ENCODE measurements around the gene FAM81B. TPM values are rescaled to one million over a fixed set of nuclear protein-coding genes. Genes with fewer than 3 reads are reported as not detected.

The FAM81B gene
- polyA plus RNA-seq, 1 experiment = not detected

DNA sequence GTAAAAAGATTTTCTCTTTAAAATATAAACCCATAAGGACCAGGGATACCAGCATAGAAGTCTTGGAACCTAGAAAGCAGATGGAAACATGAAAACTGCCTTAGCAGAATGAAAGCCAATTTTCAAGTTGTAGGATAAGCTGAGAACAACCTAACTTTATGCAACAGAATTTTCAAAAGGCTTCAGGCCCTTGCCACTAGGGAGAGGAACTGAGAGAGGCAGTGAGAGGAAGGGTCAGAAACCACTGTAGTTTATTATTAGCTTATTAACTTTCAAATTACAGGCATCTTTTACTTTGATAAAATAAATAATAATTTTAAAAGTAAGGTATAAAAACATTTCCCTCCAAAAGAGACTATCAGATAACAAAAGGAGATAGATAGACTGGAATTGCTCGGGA lies 33.4 kb downstream of the FAM81B start:
- Histone ChIP-seq H3K27ac (ENCODE audit: low read depth, low read length) (no peak overlapping the region), H3K4me3 (ENCODE audit: low read depth, low read length) (no peak overlapping the region), H3K9me3 (ENCODE audit: control insufficient read depth, insufficient read depth, low read length) (no peaks in the 10 kb centered on the region), H3K27me3 (ENCODE audit: control insufficient read depth, insufficient read depth, low read length) (no peaks in the 10 kb centered on the region)
- POLR2A ChIA-PET = no interaction called here
- no peak for DNase-seq (ENCODE audit: low read depth, low spot score)
- TF ChIP-seq, protein P1, sequence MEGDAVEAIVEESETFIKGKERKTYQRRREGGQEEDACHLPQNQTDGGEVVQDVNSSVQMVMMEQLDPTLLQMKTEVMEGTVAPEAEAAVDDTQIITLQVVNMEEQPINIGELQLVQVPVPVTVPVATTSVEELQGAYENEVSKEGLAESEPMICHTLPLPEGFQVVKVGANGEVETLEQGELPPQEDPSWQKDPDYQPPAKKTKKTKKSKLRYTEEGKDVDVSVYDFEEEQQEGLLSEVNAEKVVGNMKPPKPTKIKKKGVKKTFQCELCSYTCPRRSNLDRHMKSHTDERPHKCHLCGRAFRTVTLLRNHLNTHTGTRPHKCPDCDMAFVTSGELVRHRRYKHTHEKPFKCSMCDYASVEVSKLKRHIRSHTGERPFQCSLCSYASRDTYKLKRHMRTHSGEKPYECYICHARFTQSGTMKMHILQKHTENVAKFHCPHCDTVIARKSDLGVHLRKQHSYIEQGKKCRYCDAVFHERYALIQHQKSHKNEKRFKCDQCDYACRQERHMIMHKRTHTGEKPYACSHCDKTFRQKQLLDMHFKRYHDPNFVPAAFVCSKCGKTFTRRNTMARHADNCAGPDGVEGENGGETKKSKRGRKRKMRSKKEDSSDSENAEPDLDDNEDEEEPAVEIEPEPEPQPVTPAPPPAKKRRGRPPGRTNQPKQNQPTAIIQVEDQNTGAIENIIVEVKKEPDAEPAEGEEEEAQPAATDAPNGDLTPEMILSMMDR (IDR thresholded peaks at IDR 0.05; ENCODE audit: low read depth, low read length) = no peak
- CTCF ChIA-PET = no interaction called here

DNA sequence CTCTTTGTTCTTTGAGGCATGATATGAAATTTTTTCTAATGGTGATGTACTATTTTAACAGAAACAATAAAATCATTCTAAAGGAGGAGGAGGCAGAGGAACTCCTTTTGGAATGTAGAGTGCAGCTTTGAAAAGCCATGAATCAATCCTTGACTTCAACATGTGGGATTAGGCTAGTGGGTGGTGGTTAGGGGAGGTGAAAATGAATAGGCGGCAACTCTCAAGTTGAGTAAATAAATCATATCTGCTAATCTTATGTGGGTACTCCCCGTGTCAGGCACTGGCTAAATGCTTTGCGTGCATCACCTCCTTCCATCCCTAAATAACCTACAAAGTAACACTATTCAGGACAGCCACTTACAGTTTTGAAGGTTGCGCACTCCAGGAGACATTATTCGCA lies 35.1 kb downstream of the FAM81B start:
- ChIA-PET CTCF (interaction anchor here (0.6 kb wide), 1 partner anchor 394 kb away, joined by 4 read pairs; no protein-coding TSS in a partner anchor), POLR2A (no interaction called here)
- no peaks in the 10 kb centered on the region for H3K27me3 ChIP-seq (ENCODE audit: control insufficient read depth, insufficient read depth, low read length)
- no peaks in the 10 kb centered on the region for H3K9me3 ChIP-seq (ENCODE audit: control insufficient read depth, insufficient read depth, low read length)
- H3K27ac ChIP-seq (ENCODE audit: low read depth, low read length) = no peak overlapping the region
- DNase-seq (ENCODE audit: low read depth, low spot score) = no peak
- TF ChIP-seq, protein P1 (IDR thresholded peaks at IDR 0.05; ENCODE audit: low read depth, low read length) = no peak
- no peak overlapping the region for H3K4me3 ChIP-seq (ENCODE audit: low read depth, low read length)

DNA sequence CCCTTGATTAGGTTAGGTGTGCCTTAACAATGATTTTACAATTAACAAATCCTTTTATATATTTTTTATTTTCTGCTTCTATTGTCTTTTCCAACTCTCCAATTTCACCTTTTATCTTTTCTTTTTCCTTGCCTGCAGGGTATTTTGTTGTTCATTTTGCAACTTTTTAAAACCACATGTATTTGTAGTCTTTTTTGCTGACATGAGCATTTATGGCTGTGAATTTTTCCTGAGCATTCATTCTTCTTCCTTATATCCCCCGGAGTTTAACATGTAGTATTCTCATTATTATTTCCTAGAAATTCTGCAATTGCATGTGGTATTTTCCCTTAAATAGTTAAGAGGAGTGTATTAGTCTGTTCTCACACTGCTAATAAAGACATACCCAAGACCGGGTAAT lies 41.6 kb downstream of the FAM81B start:
- Histone ChIP-seq H3K27me3 (ENCODE audit: control insufficient read depth, insufficient read depth, low read length) (no peaks in the 10 kb centered on the region), H3K27ac (ENCODE audit: low read depth, low read length) (no peak overlapping the region), H3K9me3 (ENCODE audit: control insufficient read depth, insufficient read depth, low read length) (no peaks in the 10 kb centered on the region), H3K4me3 (ENCODE audit: low read depth, low read length) (no peak overlapping the region)
- DNase-seq (ENCODE audit: low read depth, low spot score) = no peak
- TF ChIP-seq, protein P1 (IDR thresholded peaks at IDR 0.05; ENCODE audit: low read depth, low read length) = no peak
- CTCF ChIA-PET = no interaction called here
- POLR2A ChIA-PET = no interaction called here

DNA sequence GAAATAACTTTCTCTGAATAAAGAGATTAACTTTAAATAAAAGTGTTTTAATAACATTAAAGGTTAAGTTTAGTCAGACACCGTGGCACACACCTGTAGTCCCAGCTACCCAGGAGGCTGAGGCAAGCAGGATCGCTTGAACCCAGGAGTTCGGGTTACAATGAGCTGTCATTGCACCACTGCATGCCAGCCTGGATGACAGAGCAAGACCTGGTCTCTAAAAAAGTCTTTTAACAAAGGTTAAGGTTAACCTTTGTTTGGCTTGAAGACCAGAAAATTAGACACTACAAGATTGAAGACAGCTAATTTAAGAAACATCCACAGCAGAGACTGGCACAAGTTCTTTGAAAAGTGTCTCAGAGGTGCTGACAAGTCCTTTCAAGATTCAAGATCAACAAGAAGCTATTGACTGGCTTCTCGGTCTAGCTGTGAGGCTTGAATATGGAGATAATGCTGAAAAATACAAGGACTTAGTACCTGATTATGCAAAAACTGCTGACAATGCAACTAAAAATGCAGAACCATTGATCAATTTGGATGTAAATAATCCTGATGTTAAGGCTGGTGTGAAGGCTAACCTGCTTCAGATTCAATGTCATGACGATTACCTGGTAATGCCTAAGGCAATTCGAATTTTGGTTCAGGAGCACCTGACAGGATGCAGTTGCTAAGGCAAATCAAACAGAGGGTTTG lies 48.8 kb downstream of the FAM81B start:
- DNase-seq (ENCODE audit: low read depth, low spot score) = no peak
- Histone ChIP-seq H3K27me3 (ENCODE audit: control insufficient read depth, insufficient read depth, low read length) (no peaks in the 10 kb centered on the region), H3K27ac (ENCODE audit: low read depth, low read length) (no peak overlapping the region), H3K9me3 (ENCODE audit: control insufficient read depth, insufficient read depth, low read length) (no peaks in the 10 kb centered on the region), H3K4me3 (ENCODE audit: low read depth, low read length) (no peak overlapping the region)
- ChIA-PET CTCF (no interaction called here), POLR2A (no interaction called here)
- TF ChIP-seq, protein P1 (IDR thresholded peaks at IDR 0.05; ENCODE audit: low read depth, low read length) = no peak

DNA sequence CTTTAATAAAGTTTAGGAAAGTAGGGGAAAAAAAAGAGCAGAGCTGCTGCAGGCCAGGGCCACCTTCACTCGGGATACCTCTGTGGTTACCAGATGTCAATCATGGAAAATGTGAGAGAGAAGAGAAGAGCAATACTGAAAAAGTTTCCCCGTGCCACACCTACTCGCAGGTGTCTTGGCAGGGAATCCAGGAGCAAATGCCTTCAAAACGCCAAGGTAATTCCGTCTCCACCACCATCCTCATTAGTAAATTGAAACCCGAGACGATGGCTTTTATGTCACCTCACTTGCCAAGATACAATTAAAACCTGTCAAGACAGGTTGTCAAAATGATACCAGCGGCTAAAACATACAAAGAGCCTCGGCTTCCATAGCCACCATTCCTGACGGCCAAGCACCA lies 49.7 kb downstream of the FAM81B start:
- Histone ChIP-seq H3K4me3 (ENCODE audit: low read depth, low read length) (no peak overlapping the region), H3K27me3 (ENCODE audit: control insufficient read depth, insufficient read depth, low read length) (no peaks in the 10 kb centered on the region), H3K27ac (ENCODE audit: low read depth, low read length) (no peak overlapping the region), H3K9me3 (ENCODE audit: control insufficient read depth, insufficient read depth, low read length) (no peaks in the 10 kb centered on the region)
- CTCF ChIA-PET = no interaction called here
- POLR2A ChIA-PET = no interaction called here
- TF ChIP-seq, protein P1 (IDR thresholded peaks at IDR 0.05; ENCODE audit: low read depth, low read length) = no peak
- no peak for DNase-seq (ENCODE audit: low read depth, low spot score)

All from AG04450 (cell line).